ENCODE measurements around the gene RNF169.

The RNF169 gene

GRCh38 chr11:74769055-74769707, 20.5 kb downstream of the RNF169 start:
- DNase-seq: no peak

DNA sequence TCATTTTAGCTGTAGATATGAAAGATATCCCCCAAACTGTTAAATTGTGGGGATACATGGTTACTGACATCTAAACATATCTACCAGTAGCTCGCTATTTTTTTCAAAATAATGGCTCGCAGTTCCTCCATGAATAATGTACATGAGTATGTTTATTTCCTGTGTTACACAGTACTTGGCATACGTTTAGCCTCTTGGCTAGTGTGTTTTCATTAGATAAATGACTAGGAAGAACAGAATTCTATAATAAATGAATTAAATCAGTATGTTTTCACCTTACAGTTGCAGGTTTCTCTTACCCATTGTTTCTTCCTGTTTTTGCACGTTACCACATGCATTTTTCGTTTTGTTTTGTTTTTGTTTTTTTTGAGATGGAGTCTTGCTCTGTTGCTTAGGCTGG, 21.8 kb downstream of the RNF169 start:
- no peak for DNase-seq

DNA sequence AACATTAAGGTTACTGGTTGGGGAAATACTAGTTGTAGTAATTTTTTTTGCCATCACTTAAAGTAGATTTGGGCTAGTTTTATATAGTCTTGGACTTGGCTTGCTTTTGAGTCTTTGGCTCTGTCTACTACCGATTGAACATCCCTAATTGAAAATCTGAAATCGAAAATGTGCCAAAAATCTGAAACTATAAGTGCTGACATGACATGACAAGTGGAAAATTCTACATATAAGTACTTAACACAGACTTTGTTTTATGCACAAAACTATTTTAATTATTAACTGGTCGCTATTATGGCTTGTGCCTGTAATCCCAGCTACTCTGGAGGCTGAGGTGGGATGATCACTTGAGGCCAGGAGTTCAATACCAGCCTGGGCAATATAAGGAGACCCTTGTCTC, 22.5 kb downstream of the RNF169 start:
- no peak for DNase-seq

GRCh38 chr11:74773476-74773875, 24.8 kb downstream of the RNF169 start:
- no peak for DNase-seq

DNA sequence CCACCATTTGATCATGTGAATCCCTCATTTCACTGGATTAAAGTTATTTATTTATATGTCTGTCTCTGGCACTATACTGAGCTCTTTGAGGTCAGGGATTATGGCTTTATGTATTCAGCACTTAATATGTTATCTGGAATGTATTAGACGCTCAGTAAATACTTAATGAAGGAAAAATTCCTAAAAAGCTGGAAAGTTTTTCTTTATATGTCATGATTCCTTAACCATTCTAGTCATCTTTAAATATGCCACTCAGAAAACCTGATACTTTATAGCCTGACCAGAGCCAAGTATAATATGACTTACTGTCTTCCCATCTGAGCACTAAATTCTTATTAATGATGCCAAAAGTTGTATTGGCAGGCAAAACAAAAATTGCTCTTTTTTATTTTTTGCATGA, 27.1 kb downstream of the RNF169 start:
- DNase-seq: no peak

GRCh38 chr11:74776546-74776945, 27.9 kb downstream of the RNF169 start:
- DNase-seq: no peak

GRCh38 chr11:74777038-74777437, 28.4 kb downstream of the RNF169 start:
- DNase-seq: no peak

DNA sequence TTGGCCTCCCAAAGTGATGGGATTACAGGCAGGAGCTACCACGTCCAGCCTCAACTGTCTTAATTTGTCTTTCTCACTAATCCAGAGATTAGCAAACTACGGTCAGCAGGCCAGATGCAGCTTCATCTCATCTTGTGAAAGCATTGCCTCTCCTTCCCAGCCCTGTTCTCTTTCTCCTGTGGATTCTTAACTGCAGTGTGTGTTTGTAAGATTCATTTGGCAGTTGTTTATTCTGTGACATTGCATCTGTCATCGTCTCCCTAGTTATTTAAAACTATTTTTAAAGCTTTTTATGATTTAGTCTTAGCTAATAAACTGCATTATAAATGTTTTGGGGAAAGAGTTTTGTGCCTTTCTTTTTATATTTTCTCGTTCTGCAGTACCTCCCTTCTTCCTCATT, 29.2 kb downstream of the RNF169 start:
- no peak for DNase-seq

DNA sequence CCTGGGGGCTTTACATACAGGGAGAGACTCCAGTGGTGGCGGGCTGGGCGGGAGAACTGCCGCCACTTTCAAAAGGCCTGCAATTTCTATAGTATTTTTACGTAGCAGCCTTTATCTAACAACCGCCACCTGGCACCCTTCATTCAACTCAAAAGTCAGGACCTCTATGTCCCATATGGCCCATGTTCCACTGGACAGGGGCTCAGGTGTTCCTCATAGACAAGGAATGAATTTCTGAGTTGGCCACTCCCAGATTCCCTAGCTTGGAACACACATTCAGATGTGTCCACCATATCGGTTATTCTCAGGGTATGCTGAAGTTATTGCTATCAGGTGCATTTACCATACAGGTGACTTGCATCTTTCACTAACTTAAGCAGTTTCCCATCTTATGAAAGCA, 29.9 kb downstream of the RNF169 start:
- DNase-seq: no peak

GRCh38 chr11:74780248-74781005, 31.8 kb downstream of the RNF169 start:
- DNase-seq: no peak

DNA sequence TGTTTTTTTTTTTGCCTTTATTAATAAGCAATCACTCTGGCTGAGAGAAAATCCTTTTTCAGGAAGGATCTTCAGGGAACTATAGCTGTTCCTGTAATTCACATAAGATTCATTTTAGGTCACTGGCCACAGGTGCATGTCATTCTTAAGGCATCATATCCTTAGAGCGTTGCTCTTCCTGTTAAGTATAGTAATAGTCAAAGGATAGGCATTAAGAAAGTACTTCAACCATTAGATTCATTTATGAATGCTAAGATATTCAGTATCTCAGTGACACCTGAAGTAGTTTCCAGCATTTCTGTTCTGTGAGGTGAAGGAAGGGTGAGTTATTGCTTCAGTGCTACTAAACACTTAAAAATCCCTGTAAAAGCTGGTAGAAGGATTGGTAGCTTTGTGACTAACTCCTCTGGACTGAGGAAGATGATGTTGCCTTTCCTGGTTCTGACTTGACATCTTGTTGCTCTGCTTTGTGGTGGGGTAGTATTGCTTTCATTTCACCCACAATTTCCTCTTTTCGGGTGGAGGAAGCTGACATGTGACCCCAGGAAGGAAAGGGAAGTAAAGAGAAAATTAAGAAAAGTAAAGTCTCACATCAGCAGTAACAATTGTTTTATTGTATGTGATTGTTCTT, 34.7 kb downstream of the RNF169 start:
- peak in 1 of 2 donors; percentile 66 for DNase-seq

DNA sequence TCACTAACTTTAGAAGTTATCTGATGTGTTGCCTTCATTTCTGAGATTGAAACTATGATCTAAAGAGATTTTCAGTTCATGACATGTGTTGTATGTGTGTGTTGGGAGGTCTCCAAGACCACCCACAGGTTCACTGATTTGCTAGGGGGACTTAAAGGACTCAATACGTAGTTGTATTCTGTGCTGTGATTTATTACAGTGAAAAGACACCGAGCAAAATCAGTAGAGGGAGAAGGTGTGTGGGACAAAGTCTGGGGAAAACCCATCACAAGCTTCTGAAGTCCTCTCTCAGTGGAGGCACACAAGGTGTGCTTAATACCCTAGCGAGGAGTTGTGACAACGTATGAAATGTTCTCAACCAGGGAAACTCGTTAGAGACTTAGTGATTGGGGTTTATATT, 35.6 kb downstream of the RNF169 start:
- DNase-seq: no peak

GRCh38 chr11:74784726-74785125, 36.1 kb downstream of the RNF169 start:
- DNase-seq: no peak

DNA sequence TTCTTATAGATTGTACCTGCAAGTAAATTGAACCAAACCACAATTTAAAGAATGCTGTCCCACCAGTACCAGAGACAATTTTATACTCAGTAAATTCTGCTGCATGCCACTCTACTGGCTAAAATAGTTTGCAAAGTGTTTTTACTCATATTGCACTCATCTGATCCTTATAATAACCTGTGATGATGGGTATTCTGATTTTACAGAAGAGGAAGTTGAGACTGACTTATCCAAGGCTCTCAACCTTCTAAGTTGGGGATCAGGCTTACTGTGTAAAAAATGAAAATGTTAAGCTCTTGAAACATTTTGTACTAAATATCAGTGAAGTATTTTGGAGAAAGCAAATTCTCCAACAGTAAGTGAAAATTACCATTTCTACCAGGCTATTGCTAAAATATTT, 37.9 kb downstream of the RNF169 start:
- no peak for DNase-seq

- no peak for DNase-seq
These were observed 42.9 kb downstream of the RNF169 start for GRCh38 chr11:74791333-74792100.

GRCh38 chr11:74806267-74806666, 57.6 kb downstream of the RNF169 start:
- DNase-seq: no peak

GRCh38 chr11:74809801-74810200, 61.2 kb downstream of the RNF169 start:
- no peak for DNase-seq

DNA sequence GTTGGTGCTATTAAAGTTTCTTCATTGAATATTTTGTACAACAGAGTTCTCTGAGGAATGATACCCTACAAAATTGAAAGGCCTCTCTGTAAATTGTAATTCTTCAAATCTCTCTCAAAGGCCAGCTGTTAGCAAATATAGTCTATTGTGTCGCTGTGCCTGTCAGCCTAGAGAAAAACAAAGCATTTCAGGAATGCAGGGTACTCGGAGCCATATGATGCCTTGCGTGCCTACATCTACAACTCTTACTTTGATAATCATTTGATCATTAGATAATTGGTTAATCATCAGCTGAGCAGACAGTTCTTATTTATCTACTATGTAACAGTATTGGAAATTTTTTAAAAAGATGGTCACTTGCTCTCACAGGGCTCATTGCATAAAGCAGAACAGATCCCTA, 67.3 kb downstream of the RNF169 start:
- no peak for DNase-seq

- DNase-seq: no peak
These were observed 68.0 kb downstream of the RNF169 start for GRCh38 chr11:74816664-74817063.

DNA sequence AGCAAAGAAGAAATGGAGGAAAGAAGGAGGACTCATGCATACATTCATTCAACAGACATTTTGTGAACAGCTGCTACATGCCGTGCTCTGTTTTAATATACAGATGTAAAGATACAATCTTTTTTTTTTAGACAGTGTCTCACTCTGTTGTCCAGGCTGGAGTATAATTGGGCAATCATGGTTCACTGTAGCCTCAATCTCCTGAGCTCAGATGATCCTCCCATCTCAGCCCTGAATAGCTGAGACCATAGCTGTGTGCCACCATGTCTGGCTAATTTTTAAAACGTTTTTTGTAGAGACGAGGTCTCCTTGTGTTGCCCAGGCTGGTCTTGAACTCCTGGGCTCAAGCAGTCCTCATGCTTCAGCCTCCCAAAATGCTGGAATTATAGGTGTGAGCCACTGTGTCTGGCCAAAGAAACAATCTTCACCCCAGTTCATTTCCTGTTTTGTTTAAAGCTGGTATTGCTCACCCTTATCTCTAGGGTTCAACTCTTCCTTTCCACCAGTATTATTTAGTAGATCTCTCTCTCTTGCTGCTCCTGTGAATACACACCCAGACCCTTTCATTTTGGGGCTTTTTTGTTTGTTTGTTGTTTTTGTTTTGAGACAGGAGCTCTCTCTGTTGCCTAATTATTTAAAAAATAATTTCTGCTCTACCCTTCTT, 69.8 kb downstream of the RNF169 start:
- DNase-seq: no peak

DNA sequence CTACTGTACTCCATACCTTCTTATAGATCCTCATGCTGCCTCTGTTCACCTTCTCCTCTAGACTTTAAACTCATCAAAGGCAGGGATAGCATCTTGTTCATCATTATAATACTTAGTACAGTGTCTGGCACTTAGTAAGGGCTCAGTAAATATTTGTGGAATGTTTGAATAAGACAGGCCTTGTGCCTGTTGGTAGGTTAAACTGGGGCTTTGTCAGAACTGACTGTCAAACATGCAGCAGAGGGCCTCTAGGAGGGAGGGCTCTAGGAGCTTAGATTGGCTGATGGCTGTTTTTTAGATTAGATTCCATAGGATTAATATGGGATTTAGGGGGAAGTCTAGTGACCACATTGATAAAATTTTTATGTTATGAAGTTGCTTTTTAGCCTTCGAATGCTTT, 70.8 kb downstream of the RNF169 start:
- no peak for DNase-seq

- no peak for DNase-seq
These were observed 72.1 kb downstream of the RNF169 start for GRCh38 chr11:74820763-74821162.

GRCh38 chr11:74822170-74822569, 73.5 kb downstream of the RNF169 start:
- no peak for DNase-seq
